Thoracic aorta (tissue), 2 donors: ENCODE results near the gene ADAMTSL2. TPM values are rescaled to one million over a fixed set of nuclear protein-coding genes. Genes with fewer than 3 reads are reported as not detected.

ENCODE experiments used
- ATAC-seq: fragments of 150-250 bp; one replicate; pipeline ENCODE4 v1.8.0; 2017; ENCODE audit warnings: low read depth; ENCODE audit not compliant: insufficient number of reproducible peaks, low FRiP score
- DNase-seq: peaks from one replicate; pipeline ENCODE4 v3.0.0-alpha.2; 2020; ENCODE audit warnings: low spot score
- H3K27ac ChIP-seq, 2 donors: fragments of 200-600 bp; sonication (generic); 1 replicate in 1 of 2; 2 replicates in 1 of 2; pipeline ENCODE4 v1.5.1; 2016; ENCODE audit warnings: mild to moderate bottlenecking in 2 of 2, moderate library complexity in 2 of 2
- H3K27me3 ChIP-seq: fragments of 200-600 bp; sonication (generic); replicated peaks from 2 replicates; pipeline ENCODE4 v1.6.0; 2016; ENCODE audit warnings: mild to moderate bottlenecking; ENCODE audit not compliant: insufficient read depth
- H3K36me3 ChIP-seq: fragments of 200-600 bp; sonication (generic); one replicate; pipeline ENCODE4 v1.5.1; 2016
- H3K4me1 ChIP-seq, 2 donors: fragments of 200-600 bp; sonication (generic); 1 replicate in 1 of 2; 2 replicates in 1 of 2; pipeline versions ENCODE4 v1.5.1 to v1.6.0; 2016; ENCODE audit warnings: low read depth in 2 of 2, mild to moderate bottlenecking in 1 of 2; ENCODE audit not compliant: control insufficient read depth in 1 of 2
- H3K4me3 ChIP-seq: fragments of 200-600 bp; sonication (generic); 2 replicates; pipeline ENCODE4 v1.5.1; 2016; ENCODE audit warnings: mild to moderate bottlenecking
- H3K9me3 ChIP-seq: fragments of 200-600 bp; sonication (generic); 2 replicates; pipeline ENCODE4 v1.5.1; 2016
- CTCF ChIP-seq: fragments of 200-600 bp; sonication (generic); IDR thresholded peaks from one replicate; pipeline ENCODE4 v1.5.1; 2019; ENCODE audit warnings: antibody characterized with exemption
- total RNA-seq, 2 donors: library from RNA; depleted of rRNA; stranded (reverse); fragments of >200 nt; gene quantifications; one replicate each; pipeline versions ENCODE4 v1.1.0 to v1.2.3, GENCODE V29; 2016

Gene ADAMTSL2
- total RNA-seq, 2 donors from 2014 or later, result 2.8 to 5.5 TPM

DNA sequence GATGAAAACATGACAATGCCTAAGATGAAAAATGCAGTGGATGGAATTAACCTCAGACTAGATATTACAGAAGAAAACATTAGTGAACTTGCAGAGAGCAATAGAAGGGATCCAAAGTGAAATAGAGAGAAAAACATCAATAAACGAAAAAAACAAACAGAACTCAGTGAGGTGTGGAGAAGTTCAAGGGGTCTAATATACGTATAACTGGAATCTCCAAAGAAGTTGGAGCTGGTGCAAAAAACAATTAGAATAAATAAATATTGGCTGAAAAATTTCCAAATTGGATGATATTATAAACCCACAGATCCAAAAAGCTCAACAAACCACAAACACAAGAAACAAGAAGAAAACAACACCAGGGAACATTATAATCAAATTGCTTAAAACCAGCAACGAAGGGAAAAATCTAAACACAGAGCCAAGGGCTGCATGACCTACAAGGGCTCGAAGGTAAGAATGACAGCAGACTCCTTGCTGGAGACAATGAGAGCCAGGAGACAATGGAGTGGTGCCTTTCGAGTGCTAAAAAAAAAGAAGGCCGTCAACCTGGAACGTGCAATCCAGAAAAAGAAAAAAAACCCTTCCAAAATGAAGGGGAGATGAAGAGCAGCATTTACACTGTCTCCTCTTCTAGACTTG is 62.9 kb downstream of the ADAMTSL2 start:
- no peaks in the 10 kb centered on the region for H3K36me3 ChIP-seq
- peaks cover 14% of the 10 kb centered on the region for H3K9me3 ChIP-seq
- no peak for TF ChIP-seq CTCF
- H3K4me1 ChIP-seq, result no peaks in the 10 kb centered on the region
- no peak overlapping the region for H3K27ac ChIP-seq
- H3K27me3 ChIP-seq, result no peaks in the 10 kb centered on the region
- ATAC-seq (no peak), DNase-seq (no peak)
- no peak overlapping the region for H3K4me3 ChIP-seq

DNA sequence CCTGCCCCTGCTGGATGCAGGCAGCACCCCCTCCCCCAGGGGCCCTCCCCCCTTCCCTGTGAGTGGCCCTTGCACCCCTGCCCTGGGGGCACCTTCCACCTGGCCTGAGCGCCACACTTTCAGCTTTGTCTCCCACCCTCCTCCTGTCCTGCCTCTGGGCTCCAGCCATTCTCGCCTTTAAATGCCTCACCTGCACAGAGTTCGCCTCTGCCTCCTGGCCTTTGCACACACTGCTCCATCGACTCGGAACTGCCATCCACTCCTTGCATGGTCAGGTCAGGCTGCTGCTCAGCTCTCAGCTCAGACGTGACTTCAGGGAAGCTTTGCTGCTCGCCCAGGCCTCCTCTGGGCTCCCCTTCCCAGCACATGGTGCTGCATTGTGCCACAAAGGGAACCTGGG is 64.5 kb downstream of the ADAMTSL2 start:
- H3K4me3 ChIP-seq, result no peak overlapping the region
- ATAC-seq (no peak), DNase-seq (no peak)
- no peak overlapping the region for H3K27ac ChIP-seq
- peaks cover 14% of the 10 kb centered on the region for H3K9me3 ChIP-seq
- no peaks in the 10 kb centered on the region for H3K27me3 ChIP-seq
- no peak for TF ChIP-seq CTCF
- no peaks in the 10 kb centered on the region for H3K4me1 ChIP-seq
- H3K36me3 ChIP-seq, result no peaks in the 10 kb centered on the region

GRCh38 chr9:133599470-133600173 is 65.1 kb downstream of the ADAMTSL2 start:
- Histone ChIP-seq H3K27ac (no peak overlapping the region), H3K9me3 (peaks cover 14% of the 10 kb centered on the region), H3K4me3 (no peak overlapping the region), H3K27me3 (no peaks in the 10 kb centered on the region), H3K4me1 (no peaks in the 10 kb centered on the region), H3K36me3 (no peaks in the 10 kb centered on the region)
- DNase-seq, result no peak
- no peak for TF ChIP-seq CTCF
- no peak for ATAC-seq

- no peak for TF ChIP-seq CTCF
- Histone ChIP-seq H3K4me1 (no peaks in the 10 kb centered on the region), H3K9me3 (peaks cover 14% of the 10 kb centered on the region), H3K27me3 (no peaks in the 10 kb centered on the region), H3K4me3 (no peak overlapping the region), H3K36me3 (no peaks in the 10 kb centered on the region), H3K27ac (no peak overlapping the region)
- DNase-seq (no peak), ATAC-seq (no peak)
Observed at GRCh38 chr9:133600739-133601138, 66.2 kb downstream of the ADAMTSL2 start.

- ATAC-seq (no peak), DNase-seq (no peak)
- H3K4me3 ChIP-seq, result no peak overlapping the region
- no peaks in the 10 kb centered on the region for H3K27me3 ChIP-seq
- peaks cover 14% of the 10 kb centered on the region for H3K9me3 ChIP-seq
- H3K27ac ChIP-seq, result no peak overlapping the region
- H3K4me1 ChIP-seq, result no peaks in the 10 kb centered on the region
- H3K36me3 ChIP-seq, result no peaks in the 10 kb centered on the region
- TF ChIP-seq CTCF, result no peak
Observed at GRCh38 chr9:133601746-133602145, 67.2 kb downstream of the ADAMTSL2 start.
